ENCODE results near the gene GLRA3. TPM values are rescaled to one million over a fixed set of nuclear protein-coding genes. Genes with fewer than 3 reads are reported as not detected.

GLRA3 gene
- total and polyA plus RNA-seq, 2 of the 8 experiments (the other 6 are each of a cell fraction or from before 2014, with no cell fraction given): 0.02 TPM; not detected in 1

- Histone ChIP-seq H2AFZ (ENCODE audit: low read length) (no peak overlapping the region), H3K9ac (replicated peaks in 1 of 4; ENCODE audit: extremely low read depth in 1 of 4, low read depth in 3 of 4, low read length in 3 of 4) (no peak overlapping the region), H3K79me2 (ENCODE audit: control insufficient read depth in 1 of 2, insufficient read depth in 2 of 2, low read length in 2 of 2) (no peaks in the 10 kb centered on the region), H3K27me3 (replicated peaks in 1 of 4; ENCODE audit: control insufficient read depth in 3 of 4, extremely low read depth in 1 of 4, insufficient read depth in 3 of 4, low read length in 3 of 4) (no peaks in the 10 kb centered on the region), H3K23me2 (ENCODE audit: low read depth, low read length) (no peaks in the 10 kb centered on the region), H3K36me3 (ENCODE audit: control insufficient read depth in 2 of 4, insufficient read depth in 4 of 4, low read length in 3 of 4) (no peaks in the 10 kb centered on the region), H4K8ac (ENCODE audit: extremely low read depth, insufficient read depth, low read length) (no peak overlapping the region), H3K4me2 (ENCODE audit: insufficient read depth in 1 of 2, low read depth in 2 of 2, low read length in 2 of 2) (no peak overlapping the region), H3K14ac (ENCODE audit: insufficient read length) (no peak overlapping the region), H3K4ac (replicated peaks; ENCODE audit: insufficient read length, low read depth, low read length) (no peak overlapping the region), H2BK12ac (ENCODE audit: low read depth, low read length) (no peak overlapping the region), H3K4me1 (replicated peaks in 1 of 4; ENCODE audit: control insufficient read depth in 3 of 4, insufficient read depth in 4 of 4, low read length in 3 of 4) (no peaks in the 10 kb centered on the region), H2BK20ac (ENCODE audit: low read length) (no peak overlapping the region), H3K27ac (ENCODE audit: low read depth, low read length) (no peak overlapping the region), H2BK15ac (ENCODE audit: low read length) (no peak overlapping the region), H4K91ac (replicated peaks; ENCODE audit: insufficient read length, low read length) (no peak overlapping the region), H2BK120ac (replicated peaks; ENCODE audit: low read depth, low read length) (no peak overlapping the region), H3K79me1 (ENCODE audit: low read depth, low read length) (no peaks in the 10 kb centered on the region), H2AK5ac (ENCODE audit: low read depth, low read length) (no peak overlapping the region), H3K18ac (ENCODE audit: extremely low read depth, low read length) (no peak overlapping the region), H3K56ac (replicated peaks; ENCODE audit: insufficient read length, low read depth, low read length) (no peak overlapping the region), H3K9me3 (ENCODE audit: insufficient read depth in 2 of 2, low read depth in 1 of 2, low read length in 1 of 2) (no peaks in the 10 kb centered on the region), H2BK5ac (ENCODE audit: low read depth, low read length) (no peak overlapping the region), H4K20me1 (replicated peaks in 1 of 2; ENCODE audit: control insufficient read depth in 1 of 2, insufficient read depth in 2 of 2, low read length in 2 of 2) (no peaks in the 10 kb centered on the region), H3K4me3 (ENCODE audit: extremely low read depth in 1 of 4, insufficient read depth in 2 of 4, low read depth in 3 of 4, low read length in 4 of 4) (no peak overlapping the region), H3K23ac (ENCODE audit: insufficient read length) (no peak overlapping the region), H4K5ac (ENCODE audit: insufficient read length, low read depth, low read length) (no peak overlapping the region)
- TF ChIP-seq SRF (IDR thresholded peaks at IDR 0.05; ENCODE audit: low read depth, low read length): no peak
- TF ChIP-seq TBP (IDR thresholded peaks at IDR 0.05; ENCODE audit: low read depth, low read length): no peak
- TF ChIP-seq NRF1 (IDR thresholded peaks at IDR 0.05; ENCODE audit: low read depth, low read length): no peak
- TF ChIP-seq KDM4A (IDR thresholded peaks at IDR 0.05; ENCODE audit: low read depth, low read length, severe bottlenecking): no peak
- no peak for TF ChIP-seq NANOG (IDR thresholded peaks at IDR 0.05; ENCODE audit: insufficient read depth, low read depth, low read length, poor library complexity, severe bottlenecking)
- TF ChIP-seq PHF8 (conservative IDR thresholded peaks at IDR 0.05; ENCODE audit: low read depth, low read length): no peak
- TF ChIP-seq RXRA (IDR thresholded peaks at IDR 0.05; ENCODE audit: insufficient read depth, low read depth, low read length): no peak
- no peak for TF ChIP-seq EZH2 (IDR thresholded peaks at IDR 0.05; ENCODE audit: low read depth, low read length, severe bottlenecking)
- TF ChIP-seq SP4 (IDR thresholded peaks at IDR 0.05; ENCODE audit: low read length): no peak
- no peak for TF ChIP-seq CBX5 (IDR thresholded peaks at IDR 0.05; ENCODE audit: low read depth, low read length)
- TF ChIP-seq TCF12 (IDR thresholded peaks at IDR 0.05; ENCODE audit: low read depth, low read length): no peak
- no peak for TF ChIP-seq FOSL1 (IDR thresholded peaks at IDR 0.05; ENCODE audit: insufficient read depth, low read depth, low read length)
- TF ChIP-seq TEAD4 (IDR thresholded peaks at IDR 0.05; ENCODE audit: low read depth, low read length): no peak
- TF ChIP-seq HDAC2 (IDR thresholded peaks at IDR 0.05; ENCODE audit: borderline replicate concordance in 1 of 2, low read depth in 2 of 2, low read length in 2 of 2): no peak
- TF ChIP-seq HDAC6 (IDR thresholded peaks at IDR 0.05; ENCODE audit: low read depth, low read length): no peak
- TF ChIP-seq CTBP2 (IDR thresholded peaks at IDR 0.05; ENCODE audit: borderline replicate concordance, insufficient read depth, insufficient read length, low read length): no peak
- DNase-seq (ENCODE audit: low read depth in 1 of 2, low spot score in 2 of 2): no peak
- POLR2A ChIA-PET (ENCODE audit: partially characterized antibody): no interaction called here
- FAIRE-seq: no peak
- CTCF ChIA-PET (ENCODE audit: partially characterized antibody): no interaction called here
Measured at GRCh38 chr4:174640146-174640545, 188.9 kb downstream of the GLRA3 start.

Measured in H1 (cell line).